Hematopoietic multipotent progenitor cell treated with erythropoietin and hydrocortisone succinate and interleukin-3 and kit ligand, for 4 days (in vitro differentiated cells): ENCODE data around the gene CFAP100.

Source experiments
- DNase-seq: peaks from one replicate; pipeline ENCODE4 v3.0.0-alpha.2; 2015

The CFAP100 gene

GRCh38 chr3:126406389-126407296 is 11.9 kb downstream of the CFAP100 start:
- DNase-seq, result no peak

- no peak for DNase-seq
Observed at GRCh38 chr3:126407412-126408044, 12.8 kb downstream of the CFAP100 start.

GRCh38 chr3:126408099-126408498 is 13.4 kb downstream of the CFAP100 start:
- no peak for DNase-seq

GRCh38 chr3:126412841-126413692 is 18.4 kb downstream of the CFAP100 start:
- no peak for DNase-seq

GRCh38 chr3:126413693-126414080 is 19.0 kb downstream of the CFAP100 start:
- no peak for DNase-seq

- no peak for DNase-seq
Observed at GRCh38 chr3:126414406-126414805, 19.7 kb downstream of the CFAP100 start.

- no peak for DNase-seq
Observed at GRCh38 chr3:126414961-126415660, 20.4 kb downstream of the CFAP100 start.

GRCh38 chr3:126415661-126416591 is 21.2 kb downstream of the CFAP100 start:
- no peak for DNase-seq

- DNase-seq, result no peak
Observed at GRCh38 chr3:126416943-126417342, 22.2 kb downstream of the CFAP100 start.

GRCh38 chr3:126417515-126417914 is 22.8 kb downstream of the CFAP100 start:
- DNase-seq, result no peak

- no peak for DNase-seq
Observed at GRCh38 chr3:126417981-126418530, 23.3 kb downstream of the CFAP100 start.

- no peak for DNase-seq
Observed at GRCh38 chr3:126418661-126419131, 24.0 kb downstream of the CFAP100 start.

- peak; percentile 8 for DNase-seq
Observed at GRCh38 chr3:126419151-126419703, 24.5 kb downstream of the CFAP100 start.

GRCh38 chr3:126419886-126420786 is 25.4 kb downstream of the CFAP100 start:
- DNase-seq, result no peak

- no peak for DNase-seq
Observed at GRCh38 chr3:126421573-126422119, 26.9 kb downstream of the CFAP100 start.

- DNase-seq, result no peak
Observed at GRCh38 chr3:126422121-126422520, 27.4 kb downstream of the CFAP100 start.

- no peak for DNase-seq
Observed at GRCh38 chr3:126422571-126423091, 27.9 kb downstream of the CFAP100 start.

GRCh38 chr3:126423191-126424038 is 28.7 kb downstream of the CFAP100 start:
- DNase-seq, result no peak
